HepG2 (cell line): ENCODE results near the gene TPM2. TPM values are rescaled to one million over a fixed set of nuclear protein-coding genes. Genes with fewer than 3 reads are reported as not detected.

Experiments used
- ATAC-seq: fragments of 200-7000 bp; cut with Tn5 transposase; 3 replicates; pipeline ENCODE4 v1.9.1; 2020; ENCODE audit warnings: mild to moderate bottlenecking, moderate library complexity
- BruUV-seq: library from RNA; stranded (reverse); fragments of 400-500 nt; replicated peaks from 2 replicates; lab custom pipeline; 2021; lab: Mats Ljungman, UMichigan
- CTCF ChIA-PET: fragments of 300-600 bp; formaldehyde crosslinking; extraction: SDS; loops from one replicate; lab custom pipeline; 2021; ENCODE audit warnings: low total read pairs, inconsistent platforms, low intra/inter-chr PET ratio; lab: Yijun Ruan, JAX
- POLR2A ChIA-PET: fragments of 350-600 bp; sonication (Branson Sonifier 250); formaldehyde crosslinking; loops from one replicate; lab custom pipeline; 2020; ENCODE audit warnings: antibody characterized with exemption, inconsistent platforms; lab: Yijun Ruan, JAX
- DNase-seq: peaks from one replicate; pipeline ENCODE4 v3.0.0-alpha.2; 2015; ENCODE audit warnings: low spot score
- FAIRE-seq: peaks from 3 replicates; lab custom pipeline; 2011; peaks lifted over from hg19 to GRCh38; lab: Jason Lieb, UNC
- H2AFZ ChIP-seq: one replicate; pipeline ENCODE4 v1.6.1; 2011; ENCODE audit warnings: low read length, inconsistent platforms
- H3K27ac ChIP-seq: fragments of 300-600 bp; 3 replicates; pipeline ENCODE4 v1.8.0; 2011; ENCODE audit warnings: mixed run types, mild to moderate bottlenecking, mixed read lengths, low read length, inconsistent platforms; ENCODE audit not compliant: insufficient read depth; ENCODE audit errors: extremely low read length
- H3K27me3 ChIP-seq, 2 experiments: fragments of 200-600 bp in 1 of 2; 2 replicates in 1 of 2; 3 replicates in 1 of 2; pipeline versions ENCODE4 v1.6.0 to v1.8.0; 2011; ENCODE audit warnings: low read length in 2 of 2, mild to moderate bottlenecking in 2 of 2, moderate library complexity in 2 of 2, inconsistent platforms in 1 of 2; ENCODE audit not compliant: insufficient read depth in 2 of 2, control insufficient read depth in 1 of 2
- H3K36me3 ChIP-seq, 2 experiments: fragments of 200-600 bp in 1 of 2; replicated peaks in 1 of 2; 2 replicates in 1 of 2; 3 replicates in 1 of 2; pipeline versions ENCODE4 v1.5.1 to v1.8.0; 2011; ENCODE audit warnings: low read length in 2 of 2, inconsistent platforms in 1 of 2; ENCODE audit not compliant: insufficient read depth in 2 of 2, control insufficient read depth in 1 of 2
- H3K4me1 ChIP-seq: 2 replicates; pipeline ENCODE4 v1.5.1; 2012; ENCODE audit warnings: low read length, inconsistent platforms; ENCODE audit not compliant: insufficient read depth
- H3K4me2 ChIP-seq: 2 replicates; pipeline ENCODE4 v1.6.0; 2011; ENCODE audit warnings: low read depth, low read length, inconsistent platforms
- H3K4me3 ChIP-seq, 3 experiments: fragments of 200-600 bp in 1 of 3; sonication (generic), shearing (Covaris generic) in 1 of 3; replicated peaks in 1 of 3; 2 replicates each; pipeline ENCODE4 v1.5.1; 2011 to 2016; ENCODE audit warnings: low read length in 3 of 3, inconsistent platforms in 2 of 3, low read depth in 2 of 3, mild to moderate bottlenecking in 2 of 3, control low read depth in 1 of 3, mixed read lengths in 1 of 3; ENCODE audit not compliant: insufficient read depth in 1 of 3
- H3K79me2 ChIP-seq: one replicate; pipeline ENCODE4 v1.6.1; 2011; ENCODE audit warnings: low read length, inconsistent platforms; ENCODE audit not compliant: insufficient read depth
- H3K9ac ChIP-seq: 2 replicates; pipeline ENCODE4 v1.6.0; 2011; ENCODE audit warnings: mild to moderate bottlenecking, low read depth, low read length, inconsistent platforms; ENCODE audit not compliant: insufficient read depth
- H3K9me3 ChIP-seq: 2 replicates; pipeline ENCODE4 v1.5.1; 2012; ENCODE audit warnings: mild to moderate bottlenecking, low read length
- H4K20me1 ChIP-seq: 2 replicates; pipeline ENCODE4 v1.6.0; 2011; ENCODE audit warnings: inconsistent platforms, mild to moderate bottlenecking, low read length, moderate library complexity; ENCODE audit not compliant: insufficient read depth
- ARID5B ChIP-seq: IDR thresholded peaks from 2 replicates; pipeline ENCODE4 v1.4.0; 2020; ENCODE audit warnings: mild to moderate bottlenecking, missing genetic modification reagents
- ATF3 ChIP-seq: sonication (generic); formaldehyde crosslinking; IDR thresholded peaks from 2 replicates; pipeline ENCODE4 v1.4.0; 2020; ENCODE audit warnings: missing genetic modification reagents
- BATF2 ChIP-seq: sonication (generic); formaldehyde crosslinking; IDR thresholded peaks from 2 replicates; pipeline ENCODE4 v1.8.0; 2022; ENCODE audit warnings: mild to moderate bottlenecking, missing genetic modification reagents, moderate library complexity
- BCL6 ChIP-seq: IDR thresholded peaks from 2 replicates; pipeline ENCODE4 v1.6.1; 2016; ENCODE audit warnings: missing genetic modification reagents, missing compliant biosample characterization
- BHLHE40 ChIP-seq: IDR thresholded peaks from 2 replicates; pipeline ENCODE4 v1.6.1; 2011; ENCODE audit warnings: low read length, improper control_type of control experiment
- CEBPG ChIP-seq: IDR thresholded peaks from 2 replicates; pipeline ENCODE4 v1.6.1; 2016
- CREBL2 ChIP-seq: sonication (generic); formaldehyde crosslinking; IDR thresholded peaks from 2 replicates; pipeline ENCODE4 v1.8.1; 2023; ENCODE audit warnings: missing genetic modification reagents, mild to moderate bottlenecking, borderline replicate concordance
- FOSL1 ChIP-seq: sonication (generic); formaldehyde crosslinking; IDR thresholded peaks from 2 replicates; pipeline ENCODE4 v1.9.0; 2021; ENCODE audit warnings: missing genetic modification reagents, borderline replicate concordance
- MAFG ChIP-seq: sonication (generic); formaldehyde crosslinking; IDR thresholded peaks from 2 replicates; pipeline ENCODE4 v1.5.1; 2020; ENCODE audit warnings: mild to moderate bottlenecking, missing genetic modification reagents
- ZMYM3 ChIP-seq: sonication (generic); formaldehyde crosslinking; IDR thresholded peaks from 2 replicates; pipeline ENCODE4 v1.5.1; 2020; ENCODE audit warnings: mild to moderate bottlenecking, missing genetic modification reagents
- ZNF12 ChIP-seq: sonication (generic); formaldehyde crosslinking; IDR thresholded peaks from 2 replicates; pipeline ENCODE4 v1.5.0; 2020; ENCODE audit warnings: missing genetic modification reagents
- ZNF121 ChIP-seq: sonication (generic); formaldehyde crosslinking; IDR thresholded peaks from 2 replicates; pipeline ENCODE4 v1.5.0; 2020; ENCODE audit warnings: mild to moderate bottlenecking, missing genetic modification reagents
- ZNF317 ChIP-seq: sonication (generic); formaldehyde crosslinking; IDR thresholded peaks from 2 replicates; pipeline ENCODE4 v1.5.0; 2020; ENCODE audit warnings: mild to moderate bottlenecking, missing genetic modification reagents
- ZNF335 ChIP-seq: sonication (generic); formaldehyde crosslinking; IDR thresholded peaks from 2 replicates; pipeline ENCODE4 v1.4.0; 2020; ENCODE audit warnings: missing genetic modification reagents
- ZNF501 ChIP-seq: sonication (generic); formaldehyde crosslinking; IDR thresholded peaks from 2 replicates; pipeline ENCODE4 v1.5.1; 2020; ENCODE audit warnings: mild to moderate bottlenecking, moderate library complexity, missing genetic modification reagents
- WGBS: methylation state at CpG from one replicate; pipeline ENCODE4 v1.1.6; 2017; ENCODE audit warnings: low lambda C conversion rate; 5-methylcytosine and 5-hydroxymethylcytosine counted together
- in situ Hi-C: cut with HindIII; loops from 2 replicates; pipeline ENCODE4 v1.10.0; 2017; ENCODE audit warnings: low pct_unique_long_range_greater_than_20kb; ENCODE audit not compliant: extremely low pct_ligation_motif_present
- intact Hi-C: fragments of 100-400 bp; cut with micrococcal nuclease; formaldehyde crosslinking; loops from one replicate; pipeline ENCODE4 v1.10.0; 2022; ENCODE audit not compliant: unreplicated experiment
- polyA plus RNA-seq, 8 experiments: library from polyadenylated mRNA; depleted of rRNA in 3 of 8; stranded (reverse) in 7 of 8; unstranded in 1 of 8; fragments of >200 nt; fragmentation: Illumina TruSeq in 4 of 8; extraction: Trizol in 4 of 8; gene quantifications; 2 replicates each; pipeline versions ENCODE4 v1.2.1 to v1.2.3, GENCODE V29; 2011 to 2016; ENCODE audit warnings: low read depth in 4 of 8, missing spikeins in 1 of 8, mixed read lengths in 1 of 8; ENCODE audit not compliant: insufficient read depth in 1 of 8
- total RNA-seq, 5 experiments: library from RNA; depleted of rRNA; stranded (reverse); fragments of >200 nt; fragmentation: Illumina TruSeq; extraction: Trizol; gene quantifications; 2 replicates each; pipeline ENCODE4 v1.2.3, GENCODE V29; 2016; ENCODE audit warnings: low read depth in 1 of 5

TPM2 gene
- total and polyA plus RNA-seq, 2 of the 13 experiments (the other 11 are each of a cell fraction or from before 2014, with no cell fraction given) = 3.1 to 10.7 TPM

GRCh38 chr9:35651956-35652828 lies 37.5 kb downstream of the TPM2 start:
- no peaks in the 10 kb centered on the region for H4K20me1 ChIP-seq
- intact Hi-C loops = no loop called here
- BruUV-seq = no TSS peak
- ChIA-PET POLR2A (interaction anchor here (0.6 to 1.2 kb wide), 2 partner anchors 18 to 38 kb away, joined by 4 to 5 read pairs; no protein-coding TSS in a partner anchor), CTCF (no interaction called here)
- no peak overlapping the region for H3K27ac ChIP-seq
- H3K4me1 ChIP-seq = peaks cover 85% of the 10 kb centered on the region
- H3K79me2 ChIP-seq = no peaks in the 10 kb centered on the region
- FAIRE-seq = no peak
- in situ Hi-C loops = loop anchor here (10.0 kb wide), 1 partner anchor 537 kb away; the partner anchor contains the start of gene ATOSB
- peak overlapping the region; percentile 57; the same call in 1 of the 2 replicates for H3K4me2 ChIP-seq
- peak; percentile 22; the same call in 1 of the 3 replicates for ATAC-seq
- 11% methylated on average over 5 of the region's 7 CpGs for WGBS
- no peaks in the 10 kb centered on the region for H3K9me3 ChIP-seq
- H2AFZ ChIP-seq = no peak overlapping the region
- no peaks in the 10 kb centered on the region for H3K36me3 ChIP-seq
- H3K9ac ChIP-seq = no peak overlapping the region; the same call in 1 of the 2 replicates
- peak; percentile 72 for DNase-seq
- H3K27me3 ChIP-seq = peaks cover 2 to 20% of the 10 kb centered on the region in 2 experiments; a peak in 4 of 5 replicates
- H3K4me3 ChIP-seq = peak overlapping the region in 1 of 3 experiments; percentile 26; a peak in 1 of 6 replicates
- TF ChIP-seq MAFG (CRISPR knock-in tag) = no peak
- 0 out of 2 replicates have a peak, but pooled peaks have one; percentile 12 for TF ChIP-seq ZNF121
- TF ChIP-seq ZNF317 (CRISPR knock-in tag) = 0 out of 2 replicates have a peak, but pooled peaks have one; percentile 21
- TF ChIP-seq ZNF501 = no peak
- no peak for TF ChIP-seq ZNF12 (CRISPR knock-in tag)
- no peak for TF ChIP-seq CREBL2 (CRISPR knock-in tag)
- no peak for TF ChIP-seq ZNF335
- TF ChIP-seq FOSL1 (CRISPR knock-in tag) = peak; percentile 68; the same call in 1 of the 2 replicates
- TF ChIP-seq BATF2 (CRISPR knock-in tag) = no peak
- peak; percentile 89 for TF ChIP-seq CEBPG (CRISPR knock-in tag)
- TF ChIP-seq BHLHE40 = peak; percentile 48; the same call in 1 of the 2 replicates
- 0 out of 2 replicates have a peak, but pooled peaks have one; percentile 19 for TF ChIP-seq BCL6
- peak; percentile 24; the same call in 1 of the 2 replicates for TF ChIP-seq ZMYM3
- peak; percentile 36; the same call in 1 of the 2 replicates for TF ChIP-seq ARID5B (CRISPR knock-in tag)
- 0 out of 2 replicates have a peak, but pooled peaks have one; percentile 43 for TF ChIP-seq ATF3 (CRISPR knock-in tag)
